ENCODE measurements around the gene PIP5KL1.

DNA sequence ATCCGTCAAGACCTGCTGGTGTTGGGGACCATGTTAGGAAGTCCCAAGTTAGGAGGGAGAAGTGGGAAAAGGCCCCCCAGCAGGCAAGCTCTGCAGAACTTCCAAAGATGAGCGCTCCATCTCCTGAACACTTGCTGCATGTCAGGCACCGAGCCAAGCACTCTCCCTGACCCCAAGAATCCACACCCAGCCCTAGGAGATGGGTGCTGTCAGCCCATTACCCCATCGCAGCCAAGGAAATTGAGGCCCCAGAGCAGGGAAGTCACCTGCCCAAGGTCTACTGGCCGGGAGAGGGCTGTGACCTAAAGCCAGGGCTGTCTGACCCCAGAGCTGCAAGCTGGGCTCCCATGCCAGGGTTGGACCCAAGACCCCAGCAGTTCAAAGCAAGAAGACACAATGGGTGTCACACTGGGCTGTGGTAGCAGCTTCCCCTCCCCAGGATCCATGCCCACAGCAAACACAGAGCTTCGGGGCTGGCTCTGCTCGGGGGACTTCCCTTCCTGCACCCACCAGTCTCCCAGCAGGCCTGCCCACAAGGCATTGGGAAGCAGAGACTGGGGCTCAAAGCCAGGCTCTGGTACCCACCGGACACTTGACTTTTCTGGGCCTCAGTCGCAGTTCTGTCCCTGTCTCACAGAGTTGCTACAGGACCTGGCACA lies 36.7 kb upstream of the PIP5KL1 start:
- no peak for TF ChIP-seq CTCF (IDR thresholded peaks at IDR 0.05)
- TF ChIP-seq POLR2A (IDR thresholded peaks at IDR 0.05): no peak

Measured in prostate gland (tissue), 2 donors.